ENCODE measurements around the gene RBSN. TPM values are rescaled to one million over a fixed set of nuclear protein-coding genes. Genes with fewer than 3 reads are reported as not detected.

The RBSN gene
- total RNA-seq, 1 donor from 2014 or later, result 29.7 TPM

- DNase-seq (no peak), ATAC-seq (no peak)
- H3K4me3 ChIP-seq, result no peak overlapping the region
- no peaks in the 10 kb centered on the region for H3K27me3 ChIP-seq (ENCODE audit: low read depth)
- intact Hi-C loops (cut with DNase I), result no loop called here
- H3K27ac ChIP-seq, result no peak overlapping the region
- no peaks in the 10 kb centered on the region for H3K9me3 ChIP-seq
- TF ChIP-seq, protein P1, sequence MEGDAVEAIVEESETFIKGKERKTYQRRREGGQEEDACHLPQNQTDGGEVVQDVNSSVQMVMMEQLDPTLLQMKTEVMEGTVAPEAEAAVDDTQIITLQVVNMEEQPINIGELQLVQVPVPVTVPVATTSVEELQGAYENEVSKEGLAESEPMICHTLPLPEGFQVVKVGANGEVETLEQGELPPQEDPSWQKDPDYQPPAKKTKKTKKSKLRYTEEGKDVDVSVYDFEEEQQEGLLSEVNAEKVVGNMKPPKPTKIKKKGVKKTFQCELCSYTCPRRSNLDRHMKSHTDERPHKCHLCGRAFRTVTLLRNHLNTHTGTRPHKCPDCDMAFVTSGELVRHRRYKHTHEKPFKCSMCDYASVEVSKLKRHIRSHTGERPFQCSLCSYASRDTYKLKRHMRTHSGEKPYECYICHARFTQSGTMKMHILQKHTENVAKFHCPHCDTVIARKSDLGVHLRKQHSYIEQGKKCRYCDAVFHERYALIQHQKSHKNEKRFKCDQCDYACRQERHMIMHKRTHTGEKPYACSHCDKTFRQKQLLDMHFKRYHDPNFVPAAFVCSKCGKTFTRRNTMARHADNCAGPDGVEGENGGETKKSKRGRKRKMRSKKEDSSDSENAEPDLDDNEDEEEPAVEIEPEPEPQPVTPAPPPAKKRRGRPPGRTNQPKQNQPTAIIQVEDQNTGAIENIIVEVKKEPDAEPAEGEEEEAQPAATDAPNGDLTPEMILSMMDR (IDR thresholded peaks at IDR 0.05), result no peak
- peaks cover 20% of the 10 kb centered on the region for H3K4me1 ChIP-seq
- H3K36me3 ChIP-seq, result no peaks in the 10 kb centered on the region
These were observed 8.4 kb upstream of the RBSN start for GRCh38 chr3:15107075-15107947.

DNA sequence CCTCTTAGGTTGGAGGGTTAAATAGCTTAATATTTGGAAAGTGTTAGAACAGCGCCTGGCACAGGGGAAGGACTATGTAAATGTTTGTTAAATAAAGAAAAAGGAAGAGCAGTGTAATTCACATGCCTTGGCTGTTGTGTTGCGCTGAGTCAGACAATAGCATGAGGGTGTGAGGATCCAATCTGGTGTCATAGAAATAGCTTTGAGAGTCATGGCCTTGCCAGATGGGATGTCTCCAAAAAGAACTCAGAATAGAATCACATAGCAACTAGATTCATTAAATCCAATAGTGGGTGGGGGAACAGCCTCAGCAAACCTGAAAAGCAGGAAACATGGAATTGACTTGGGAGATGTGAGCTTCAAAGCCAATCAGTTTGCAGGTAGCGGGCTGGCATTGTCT lies 3.9 kb upstream of the RBSN start:
- peak; percentile 10 to 39 for ATAC-seq

DNA sequence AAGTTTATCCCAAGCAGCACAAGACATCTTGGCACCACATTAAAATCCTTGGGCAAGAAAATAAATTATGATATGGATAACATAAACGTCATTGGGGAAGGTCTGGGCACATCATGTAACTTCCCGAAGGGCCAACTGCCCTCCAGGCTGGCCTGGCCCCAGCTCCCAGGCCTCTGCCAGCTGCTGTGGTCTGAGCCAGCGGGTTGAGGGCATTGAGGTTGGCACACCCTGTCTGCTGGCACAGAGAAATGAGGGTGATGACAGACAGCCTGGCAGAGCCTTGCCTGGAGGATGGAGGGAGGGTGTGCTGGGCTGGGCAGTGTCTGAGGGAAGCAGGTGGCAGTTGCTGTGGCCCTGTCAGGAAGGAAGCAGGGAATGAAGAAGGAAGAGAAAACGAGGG lies 3.3 kb upstream of the RBSN start:
- ATAC-seq (peak; percentile 74 to 79), DNase-seq (peak; percentile 82)
- intact Hi-C loops (cut with DNase I), result no loop called here
- TF ChIP-seq, protein P1 (IDR thresholded peaks at IDR 0.05), result no peak
- H3K27ac ChIP-seq, result peak overlapping the region; percentile 37
- peaks cover 28% of the 10 kb centered on the region for H3K4me1 ChIP-seq
- no peaks in the 10 kb centered on the region for H3K9me3 ChIP-seq
- H3K4me3 ChIP-seq, result no peak overlapping the region
- no peaks in the 10 kb centered on the region for H3K27me3 ChIP-seq (ENCODE audit: low read depth)
- H3K36me3 ChIP-seq, result no peaks in the 10 kb centered on the region

More for the DNA sequence above, 3.9 kb upstream of the RBSN start:
- Histone ChIP-seq H3K36me3 (no peaks in the 10 kb centered on the region), H3K27ac (peak overlapping the region; percentile 37), H3K4me1 (peaks cover 26% of the 10 kb centered on the region), H3K4me3 (no peak overlapping the region), H3K9me3 (no peaks in the 10 kb centered on the region), H3K27me3 (ENCODE audit: low read depth) (no peaks in the 10 kb centered on the region)
- no peak for DNase-seq
- TF ChIP-seq, protein P1 (IDR thresholded peaks at IDR 0.05), result no peak
- intact Hi-C loops (cut with DNase I), result no loop called here

DNA sequence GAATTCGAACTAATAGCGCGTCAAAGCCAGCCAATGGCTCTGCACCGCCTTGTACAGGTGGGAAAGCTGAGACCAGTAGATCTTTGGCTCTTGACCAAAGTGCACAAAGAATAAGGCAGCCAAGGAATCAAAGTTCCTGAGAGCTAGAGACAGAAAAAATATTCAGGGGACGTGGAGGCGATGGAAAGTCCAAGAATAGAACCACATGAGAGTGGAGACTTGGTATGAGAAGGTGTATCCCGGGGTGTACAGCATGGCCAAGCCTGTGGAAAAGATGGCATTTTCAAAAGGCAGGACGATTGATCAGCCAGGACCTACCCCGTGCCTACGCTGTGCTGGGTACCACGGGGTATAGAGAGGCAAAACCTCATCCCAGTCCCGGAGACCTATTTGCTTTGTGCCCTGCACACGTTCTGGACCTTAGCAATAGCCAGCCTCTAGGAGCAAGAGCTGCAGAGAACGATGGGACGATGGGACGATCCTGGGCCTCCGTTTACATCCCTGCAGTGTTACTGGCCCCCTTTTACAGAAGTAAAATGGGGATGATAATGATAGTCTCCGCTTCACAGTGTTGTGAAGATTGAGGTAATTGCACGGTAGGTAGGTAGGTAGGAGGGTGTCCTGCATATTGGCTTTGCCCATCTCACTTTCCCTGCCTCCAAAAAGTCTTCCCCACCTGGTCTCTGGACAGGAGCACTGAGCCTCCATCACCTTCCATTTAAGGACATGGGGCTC lies 583 bp upstream of the RBSN start:
- peak overlapping the region; percentile 68 for H3K4me3 ChIP-seq
- H3K36me3 ChIP-seq, result peaks cover 19% of the 10 kb centered on the region
- no peak for DNase-seq
- peak overlapping the region; percentile 82 for H3K27ac ChIP-seq
- H3K9me3 ChIP-seq, result no peaks in the 10 kb centered on the region
- peaks cover 35% of the 10 kb centered on the region for H3K4me1 ChIP-seq
- TF ChIP-seq, protein P1 (IDR thresholded peaks at IDR 0.05), result no peak
- intact Hi-C loops (cut with DNase I), result no loop called here
- no peaks in the 10 kb centered on the region for H3K27me3 ChIP-seq (ENCODE audit: low read depth)
- peak; percentile 18 to 31 for ATAC-seq

- ATAC-seq, result no peak
- H3K27ac ChIP-seq, result peak overlapping the region; percentile 82
These were observed 1.1 kb downstream of the RBSN start for GRCh38 chr3:15097891-15098290.

More at GRCh38 chr3:15097891-15098290, 1.1 kb downstream of the RBSN start:
- peaks cover 33% of the 10 kb centered on the region for H3K36me3 ChIP-seq
- peak overlapping the region; percentile 68 for H3K4me3 ChIP-seq
- H3K9me3 ChIP-seq, result no peaks in the 10 kb centered on the region
- intact Hi-C loops (cut with DNase I), result no loop called here
- H3K27me3 ChIP-seq (ENCODE audit: low read depth), result no peaks in the 10 kb centered on the region
- no peak for DNase-seq
- TF ChIP-seq, protein P1 (IDR thresholded peaks at IDR 0.05), result no peak
- peaks cover 32% of the 10 kb centered on the region for H3K4me1 ChIP-seq
